CD4-positive, alpha-beta T cell treated with Interleukin-15 for 1 hour (primary cell): Measurements from ENCODE around the gene TLE4.
A peak's percentile ranks its signal among the peaks of the same experiment; 100 is the strongest.

Source experiments
- DNase-seq: peaks from one replicate; pipeline ENCODE4 v3.0.0-alpha.2; 2020

The TLE4 gene

GRCh38 chr9:79667120-79667519 lies 95.4 kb downstream of the TLE4 start:
- no peak for DNase-seq

- DNase-seq: no peak
Measured at GRCh38 chr9:79667817-79668436, 96.2 kb downstream of the TLE4 start.

GRCh38 chr9:79668956-79669355 lies 97.2 kb downstream of the TLE4 start:
- no peak for DNase-seq

GRCh38 chr9:79670269-79670961 lies 98.7 kb downstream of the TLE4 start:
- DNase-seq: no peak

GRCh38 chr9:79671558-79671957 lies 99.8 kb downstream of the TLE4 start:
- no peak for DNase-seq

GRCh38 chr9:79672236-79672635 lies 100.5 kb downstream of the TLE4 start:
- DNase-seq: no peak

GRCh38 chr9:79672891-79673290 lies 101.1 kb downstream of the TLE4 start:
- DNase-seq: no peak

- DNase-seq: no peak
Measured at GRCh38 chr9:79673614-79674013, 101.8 kb downstream of the TLE4 start.

GRCh38 chr9:79674052-79674777 lies 102.5 kb downstream of the TLE4 start:
- no peak for DNase-seq

GRCh38 chr9:79681576-79681975 lies 109.8 kb downstream of the TLE4 start:
- DNase-seq: no peak

GRCh38 chr9:79682076-79682736 lies 110.4 kb downstream of the TLE4 start:
- no peak for DNase-seq

GRCh38 chr9:79684059-79684458 lies 112.3 kb downstream of the TLE4 start:
- no peak for DNase-seq

- DNase-seq: no peak
Measured at GRCh38 chr9:79684711-79685575, 113.2 kb downstream of the TLE4 start.

GRCh38 chr9:79685577-79685976 lies 113.8 kb downstream of the TLE4 start:
- DNase-seq: no peak

GRCh38 chr9:79686381-79687130 lies 114.8 kb downstream of the TLE4 start:
- no peak for DNase-seq

- DNase-seq: peak; percentile 53
Measured at GRCh38 chr9:79687131-79687447, 115.3 kb downstream of the TLE4 start.

GRCh38 chr9:79688363-79688762 lies 116.6 kb downstream of the TLE4 start:
- DNase-seq: no peak

- no peak for DNase-seq
Measured at GRCh38 chr9:79689576-79689975, 117.8 kb downstream of the TLE4 start.

- DNase-seq: no peak
Measured at GRCh38 chr9:79691496-79691895, 119.7 kb downstream of the TLE4 start.

- no peak for DNase-seq
Measured at GRCh38 chr9:79692857-79693571, 121.2 kb downstream of the TLE4 start.

- DNase-seq: no peak
Measured at GRCh38 chr9:79693750-79694149, 122.0 kb downstream of the TLE4 start.
